HL-60 (cell line): ENCODE data around the gene VAT1L.

ENCODE experiments used
- DNase-seq, 2 experiments: peaks; one replicate each; pipeline ENCODE4 v3.0.0-alpha.2; 2010 to 2020; ENCODE audit warnings: low read depth in 1 of 2, low spot score in 1 of 2
- H3K27ac ChIP-seq: fragments of 250-450 bp; sonication (Bioruptor Pico); replicated peaks from 2 replicates; pipeline ENCODE4 v1.5.1; 2020; ENCODE audit warnings: mild to moderate bottlenecking, moderate library complexity
- H3K27me3 ChIP-seq: fragments of 250-450 bp; sonication (Bioruptor Pico); 2 replicates; pipeline ENCODE4 v1.5.1; 2021; ENCODE audit warnings: mild to moderate bottlenecking, moderate library complexity; ENCODE audit not compliant: insufficient read depth, poor library complexity, severe bottlenecking
- H3K4me3 ChIP-seq: replicated peaks from 2 replicates; pipeline ENCODE4 v1.5.1; 2011; ENCODE audit warnings: mild to moderate bottlenecking, control low read depth, low read length; ENCODE audit not compliant: insufficient read depth
- CTCF ChIP-seq: IDR thresholded peaks from one replicate; pipeline ENCODE4 v1.5.1; 2011; ENCODE audit warnings: low read length, control low read depth, inconsistent platforms; ENCODE audit not compliant: insufficient read depth
- GABPA ChIP-seq: IDR thresholded peaks from 2 replicates; pipeline ENCODE4 v1.6.1; 2012; ENCODE audit warnings: low read depth
- POLR2AphosphoS5 ChIP-seq: IDR thresholded peaks from 2 replicates; pipeline ENCODE4 v1.6.1; 2012; ENCODE audit warnings: low read depth
- REST ChIP-seq: IDR thresholded peaks from 2 replicates; pipeline ENCODE4 v1.6.1; 2012; ENCODE audit warnings: low read depth; ENCODE audit not compliant: insufficient replicate concordance
- SPI1 ChIP-seq: IDR thresholded peaks from 2 replicates; pipeline ENCODE4 v1.6.1; 2012; ENCODE audit warnings: low read depth, mild to moderate bottlenecking, borderline replicate concordance

Gene VAT1L

GRCh38 chr16:77836801-77837200 lies 48.4 kb downstream of the VAT1L start:
- no peak for TF ChIP-seq SPI1
- no peak for TF ChIP-seq POLR2AphosphoS5
- TF ChIP-seq CTCF, result no peak
- Histone ChIP-seq H3K27me3 (no peaks in the 10 kb centered on the region), H3K4me3 (no peak overlapping the region), H3K27ac (no peak overlapping the region)
- DNase-seq, result no peak

- no peak for DNase-seq
- Histone ChIP-seq H3K4me3 (no peak overlapping the region), H3K27me3 (no peaks in the 10 kb centered on the region), H3K27ac (no peak overlapping the region)
- TF ChIP-seq REST (no peak), SPI1 (no peak)
Observed at GRCh38 chr16:77838597-77839255, 50.4 kb downstream of the VAT1L start.

GRCh38 chr16:77840093-77840492 lies 51.7 kb downstream of the VAT1L start:
- Histone ChIP-seq H3K4me3 (no peak overlapping the region), H3K27me3 (no peaks in the 10 kb centered on the region), H3K27ac (no peak overlapping the region)
- TF ChIP-seq REST, result no peak
- no peak for TF ChIP-seq CTCF
- no peak for TF ChIP-seq GABPA
- no peak for TF ChIP-seq POLR2AphosphoS5
- no peak for TF ChIP-seq SPI1
- DNase-seq, result no peak

- DNase-seq, result no peak
- no peak overlapping the region for H3K4me3 ChIP-seq
- H3K27me3 ChIP-seq, result no peaks in the 10 kb centered on the region
- no peak overlapping the region for H3K27ac ChIP-seq
- no peak for TF ChIP-seq POLR2AphosphoS5
- no peak for TF ChIP-seq GABPA
- TF ChIP-seq SPI1, result no peak
- no peak for TF ChIP-seq CTCF
- no peak for TF ChIP-seq REST
Observed at GRCh38 chr16:77840673-77841501, 52.5 kb downstream of the VAT1L start.
